Eye (tissue), 1 donor: ENCODE measurements around the gene PRR22.

Source experiments
- DNase-seq: peaks from one replicate; pipeline ENCODE4 v3.0.0-alpha.2; 2015

Gene PRR22

GRCh38 chr19:5811117-5811516, 26.6 kb upstream of the PRR22 start:
- no peak for DNase-seq

DNA sequence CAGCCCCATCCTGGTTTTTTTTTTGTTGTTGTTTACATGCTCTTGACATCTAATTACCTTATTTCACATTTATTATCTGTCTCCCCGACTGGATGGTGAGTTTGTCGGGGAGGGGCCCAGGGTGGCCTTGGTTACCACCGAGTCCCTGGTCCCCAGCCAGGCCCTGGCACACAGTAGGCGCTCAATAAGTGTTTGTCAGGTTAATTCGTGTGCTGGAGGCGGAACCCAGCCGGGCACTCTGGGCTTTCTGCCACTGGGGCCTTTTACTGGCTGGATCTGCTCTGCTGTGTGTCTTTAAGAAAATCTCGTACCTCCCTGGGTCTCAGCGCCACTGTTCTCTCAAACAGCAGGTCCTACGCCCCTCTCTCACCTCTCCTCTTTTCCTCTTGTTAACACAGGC, 24.9 kb upstream of the PRR22 start:
- DNase-seq: no peak

- DNase-seq: no peak
These were observed 24.5 kb upstream of the PRR22 start for GRCh38 chr19:5809053-5809452.

GRCh38 chr19:5808120-5808816, 23.7 kb upstream of the PRR22 start:
- DNase-seq: no peak

DNA sequence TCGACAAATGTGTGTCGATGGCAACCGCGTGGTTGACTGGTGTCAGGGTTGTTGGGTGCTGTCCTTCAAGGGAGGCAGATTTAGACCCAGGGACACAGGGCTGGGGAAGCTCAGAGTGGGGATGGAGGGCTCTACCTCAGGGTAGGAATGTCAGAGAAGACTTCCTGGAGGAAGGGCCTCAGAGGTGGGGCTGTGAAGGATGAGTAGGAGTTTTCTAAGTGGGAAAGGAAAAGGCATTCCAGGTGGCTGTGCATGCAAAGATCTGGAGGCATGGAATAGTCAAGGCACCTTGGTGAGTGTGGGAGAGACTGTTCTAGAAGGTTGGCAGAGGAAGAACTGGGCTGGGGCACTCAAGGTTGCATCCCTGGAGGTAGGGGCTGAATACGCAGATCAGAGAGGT, 22.4 kb upstream of the PRR22 start:
- DNase-seq: no peak

DNA sequence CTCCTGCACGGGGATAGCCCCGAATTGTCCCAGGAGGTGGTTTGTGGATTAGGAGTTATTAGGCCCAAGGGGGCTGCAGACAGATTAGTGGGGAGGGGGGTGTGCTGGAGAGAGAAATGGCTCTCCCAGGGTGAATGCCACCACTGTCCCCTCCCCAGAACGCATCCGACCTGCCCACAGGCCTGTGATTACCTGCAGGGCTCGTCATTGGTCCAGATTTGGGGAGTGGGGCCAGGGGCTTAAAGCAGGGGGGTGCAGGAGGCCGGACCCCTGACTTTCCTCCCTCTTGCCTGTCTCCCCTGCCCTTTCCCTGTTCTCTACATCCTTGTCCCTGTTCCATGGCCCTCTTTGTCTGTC, 21.6 kb upstream of the PRR22 start:
- no peak for DNase-seq

GRCh38 chr19:5805462-5806132, 21.1 kb upstream of the PRR22 start:
- peak; percentile 90 for DNase-seq

- peak; percentile 39 for DNase-seq
These were observed 20.2 kb upstream of the PRR22 start, which contains the start of gene NRTN for GRCh38 chr19:5804516-5805461. Gene NRTN, plus strand, starts transcription at chr19:5805067. Its CDS starts 19,099 bp downstream, at chr19:5824166.

DNA sequence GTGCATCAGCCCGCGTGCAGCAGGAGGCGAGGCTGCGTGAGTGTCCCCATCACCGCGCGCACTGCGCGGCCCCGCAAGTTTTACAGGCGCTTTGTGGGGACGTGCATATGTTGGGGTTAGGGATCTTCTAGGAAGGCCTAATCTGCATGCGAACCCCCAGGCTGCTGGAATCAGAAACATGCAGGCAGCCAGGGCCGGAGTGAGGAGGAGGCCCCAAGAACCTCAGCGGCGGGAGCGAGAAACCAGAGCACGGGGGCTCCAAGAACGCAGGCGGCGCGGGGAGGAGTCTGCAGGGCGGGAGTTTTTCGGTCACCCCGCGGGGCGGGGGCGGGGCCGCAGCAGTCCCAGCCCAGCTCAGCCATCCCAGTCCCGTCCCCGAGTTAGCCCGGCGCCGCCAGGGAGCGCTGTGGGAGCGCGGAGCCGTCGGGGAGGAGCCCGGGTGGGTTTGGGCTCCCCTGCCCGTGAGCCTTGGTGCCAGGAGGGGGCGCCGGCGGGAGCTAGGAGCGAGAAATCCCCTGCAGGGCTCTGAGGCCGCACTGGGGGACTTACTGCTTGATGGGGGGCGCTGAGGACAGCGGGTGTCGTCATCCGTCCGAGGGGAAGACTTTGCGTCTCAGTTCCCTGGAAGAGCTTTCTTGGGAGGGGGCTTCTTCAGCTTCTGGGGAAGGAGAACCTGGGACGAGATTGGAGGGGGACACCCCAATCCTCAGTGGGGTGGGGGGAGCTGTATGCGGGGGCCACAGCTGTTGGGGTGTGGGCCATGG, 19.4 kb upstream of the PRR22 start:
- DNase-seq: peak; percentile 97

DNA sequence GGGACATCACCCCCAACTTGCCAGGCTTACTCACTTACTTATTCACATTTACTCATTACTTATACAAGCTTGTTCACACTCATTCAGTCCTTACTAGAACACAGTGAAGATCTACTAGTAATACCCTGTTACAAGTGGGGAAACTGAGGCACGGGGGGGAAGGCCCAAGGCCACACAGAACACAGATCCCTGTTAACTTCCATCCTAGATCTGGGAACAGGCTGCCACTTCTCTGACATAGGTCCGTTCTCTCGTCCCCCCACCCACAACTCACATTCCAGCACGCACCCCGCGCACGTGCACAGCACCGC, 18.9 kb upstream of the PRR22 start:
- no peak for DNase-seq

DNA sequence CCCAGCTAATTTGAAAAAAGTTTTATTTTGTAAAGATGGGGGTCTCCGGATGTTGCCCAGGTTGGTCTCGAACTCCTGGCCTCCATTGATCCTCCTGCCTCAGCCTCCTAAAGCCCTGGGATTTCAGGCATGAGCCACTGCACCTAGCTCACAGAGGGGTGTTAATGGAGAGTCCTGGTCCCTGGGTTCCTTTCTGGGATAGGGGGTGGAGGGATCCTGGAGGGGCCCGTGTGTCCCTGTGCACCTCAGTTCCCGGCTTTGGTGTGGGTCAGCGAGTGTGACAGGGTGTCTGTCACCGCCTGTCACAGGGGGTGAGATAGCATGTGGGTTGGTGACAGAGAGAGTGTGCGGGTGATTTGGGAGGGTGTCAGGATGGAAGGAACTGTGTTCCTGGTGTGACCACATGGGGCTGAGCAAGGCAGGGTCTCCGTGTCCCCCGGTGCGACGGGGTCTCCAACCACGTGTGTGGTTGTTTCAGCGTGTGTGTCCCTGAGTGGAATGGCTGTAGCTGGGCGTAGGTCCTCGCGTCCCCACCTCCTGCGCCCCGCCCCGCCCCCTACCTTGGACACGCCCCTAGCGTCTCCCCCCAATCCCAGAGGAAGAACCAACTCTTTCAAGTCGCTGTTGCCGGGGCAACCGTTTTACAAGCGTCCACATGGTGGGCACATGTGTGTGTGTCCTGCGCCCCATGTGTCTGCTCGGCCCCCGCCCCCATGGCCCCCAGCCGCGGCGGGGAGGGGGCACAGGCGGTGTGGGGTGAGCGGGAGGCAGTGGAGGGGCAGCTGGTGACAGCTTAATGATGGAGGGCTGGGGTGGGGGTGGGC, 17.5 kb upstream of the PRR22 start:
- DNase-seq: peak; percentile 92

DNA sequence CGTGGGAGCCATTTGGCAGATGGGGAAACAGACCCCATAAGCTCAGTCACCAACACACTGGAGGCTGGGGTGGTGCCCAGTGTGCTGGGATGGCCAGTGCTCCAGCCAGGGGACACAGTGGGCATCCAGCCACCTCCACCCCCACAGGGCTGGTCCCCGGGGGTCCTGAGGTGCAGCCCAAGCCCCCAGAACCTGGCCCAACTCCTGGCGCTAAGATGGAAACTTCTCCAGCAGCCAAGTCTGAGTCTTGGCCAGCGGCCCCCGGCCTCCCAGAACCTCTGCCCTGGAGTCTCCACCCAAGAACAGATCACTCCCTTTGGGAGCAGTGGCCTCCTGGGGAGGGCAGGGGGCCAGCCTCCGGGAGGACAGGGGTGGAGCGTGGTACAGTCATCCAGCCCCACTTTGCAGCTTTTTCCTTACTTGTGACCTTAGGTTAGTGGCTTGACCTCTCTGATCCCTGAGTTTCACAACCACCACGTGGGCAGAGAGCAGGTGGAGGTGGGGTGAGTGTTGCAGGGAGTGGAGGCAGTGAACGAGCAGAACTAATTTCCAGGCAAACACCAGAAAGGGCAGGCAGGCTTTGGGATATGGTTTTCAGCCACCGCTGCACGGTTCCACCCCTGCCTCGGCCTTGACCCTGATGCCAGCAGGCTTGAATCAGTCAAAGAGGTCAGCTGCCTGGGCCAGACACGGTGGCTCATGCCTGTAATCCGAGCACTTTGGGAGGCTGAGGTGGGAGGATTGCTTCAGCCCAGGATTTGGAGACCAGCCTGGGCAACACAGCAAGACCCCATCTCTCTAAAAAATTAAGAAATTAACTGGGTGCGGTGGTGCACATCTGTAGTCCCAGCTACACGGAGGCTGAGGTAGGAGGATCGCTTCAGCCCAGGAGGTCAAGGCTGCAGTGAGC, 16.1 kb upstream of the PRR22 start:
- no peak for DNase-seq

DNA sequence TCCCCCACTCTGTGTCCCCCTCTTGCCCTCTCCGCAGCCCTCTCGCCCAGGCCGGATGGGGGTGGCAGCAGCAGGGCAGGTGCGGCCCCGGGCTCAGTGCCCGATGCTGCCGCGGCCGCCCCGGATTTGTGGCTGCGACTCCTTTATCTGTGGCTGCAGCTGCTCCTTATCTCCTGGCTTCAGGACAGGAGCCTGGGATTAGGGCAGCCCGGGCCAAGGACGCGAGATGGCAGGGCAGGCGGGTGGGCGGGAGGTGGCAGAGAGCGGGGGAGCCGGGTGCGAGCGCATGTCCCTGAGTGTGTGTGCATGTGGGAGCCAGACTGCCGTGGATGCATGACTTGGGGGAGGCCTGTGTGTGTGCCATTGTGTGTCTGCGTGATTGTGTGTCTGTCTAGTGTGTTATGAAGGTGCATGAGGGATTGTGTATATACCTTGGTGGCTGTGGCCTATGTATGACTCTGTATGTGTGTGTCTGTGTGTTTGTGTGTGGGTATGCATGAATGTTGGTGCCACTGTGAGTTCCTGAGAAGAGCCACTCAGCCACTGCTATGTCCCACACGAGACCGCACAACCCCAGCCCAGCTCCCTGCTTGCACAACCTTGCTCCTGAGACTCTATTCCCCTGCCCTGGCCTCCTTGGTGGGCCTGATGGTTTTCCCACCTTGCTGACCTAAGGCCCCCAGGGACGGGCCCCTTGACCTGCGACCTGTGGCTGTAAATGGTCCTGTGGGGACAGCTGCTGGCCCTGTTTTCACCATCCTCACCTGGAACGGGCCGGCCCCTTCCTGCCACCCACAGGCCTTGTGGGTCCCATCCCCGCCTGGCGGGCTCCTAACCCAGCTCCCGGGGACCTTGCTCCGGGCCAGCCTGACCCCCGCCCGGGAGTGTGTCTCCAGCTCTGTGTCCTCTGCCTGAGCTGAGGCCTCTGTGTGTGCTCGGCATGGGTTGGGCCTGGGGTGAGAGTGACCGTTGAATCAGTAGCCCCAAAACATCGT, 15.0 kb upstream of the PRR22 start:
- DNase-seq: no peak

- DNase-seq: no peak
These were observed 13.7 kb upstream of the PRR22 start for GRCh38 chr19:5798244-5798643.

DNA sequence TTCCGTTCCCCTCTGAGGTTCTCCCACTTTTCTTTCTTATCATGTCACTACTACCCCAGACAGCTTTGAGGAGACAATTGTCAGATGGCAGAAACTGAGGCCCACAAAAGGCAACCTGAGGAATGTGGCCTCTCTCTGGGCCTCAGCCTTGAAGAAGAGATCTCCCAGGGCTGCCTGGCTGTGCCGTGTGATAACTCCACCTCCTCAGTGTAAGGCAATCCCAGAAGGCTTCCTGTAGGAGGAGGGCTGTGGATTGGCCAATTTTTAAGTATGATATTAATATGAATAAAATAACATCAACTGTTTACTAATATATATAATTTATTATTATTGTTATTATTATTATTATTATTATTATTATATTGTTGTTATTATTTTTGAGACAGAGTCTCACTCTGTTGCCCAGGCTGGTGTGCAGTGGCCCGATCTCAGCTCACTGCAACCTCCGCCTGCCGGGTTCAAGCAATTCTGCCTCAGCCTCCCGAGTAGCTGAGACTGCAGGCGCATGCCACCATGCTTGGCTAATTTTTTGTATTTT, 10.9 kb upstream of the PRR22 start:
- no peak for DNase-seq

- DNase-seq: no peak
These were observed 8.6 kb upstream of the PRR22 start for GRCh38 chr19:5793188-5793587.

DNA sequence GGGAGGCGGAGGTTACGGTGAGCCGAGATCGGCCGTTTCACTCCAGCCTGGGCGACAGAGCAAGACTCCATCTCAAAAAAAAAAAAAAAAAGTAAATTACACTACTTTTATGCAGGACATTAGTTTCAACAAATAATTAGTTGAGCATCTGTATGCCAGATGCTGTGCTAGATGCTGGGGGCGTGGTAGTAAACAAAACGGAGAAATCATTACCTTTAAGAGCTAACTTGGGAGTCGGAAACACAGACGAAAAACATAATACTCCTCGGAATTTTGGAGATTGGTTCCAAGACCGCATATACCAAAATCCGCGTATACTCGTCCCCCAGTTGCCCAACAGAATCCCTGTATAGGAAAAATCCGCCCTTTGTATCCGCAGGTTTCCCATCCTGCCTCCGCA, 7.7 kb upstream of the PRR22 start:
- DNase-seq: no peak

DNA sequence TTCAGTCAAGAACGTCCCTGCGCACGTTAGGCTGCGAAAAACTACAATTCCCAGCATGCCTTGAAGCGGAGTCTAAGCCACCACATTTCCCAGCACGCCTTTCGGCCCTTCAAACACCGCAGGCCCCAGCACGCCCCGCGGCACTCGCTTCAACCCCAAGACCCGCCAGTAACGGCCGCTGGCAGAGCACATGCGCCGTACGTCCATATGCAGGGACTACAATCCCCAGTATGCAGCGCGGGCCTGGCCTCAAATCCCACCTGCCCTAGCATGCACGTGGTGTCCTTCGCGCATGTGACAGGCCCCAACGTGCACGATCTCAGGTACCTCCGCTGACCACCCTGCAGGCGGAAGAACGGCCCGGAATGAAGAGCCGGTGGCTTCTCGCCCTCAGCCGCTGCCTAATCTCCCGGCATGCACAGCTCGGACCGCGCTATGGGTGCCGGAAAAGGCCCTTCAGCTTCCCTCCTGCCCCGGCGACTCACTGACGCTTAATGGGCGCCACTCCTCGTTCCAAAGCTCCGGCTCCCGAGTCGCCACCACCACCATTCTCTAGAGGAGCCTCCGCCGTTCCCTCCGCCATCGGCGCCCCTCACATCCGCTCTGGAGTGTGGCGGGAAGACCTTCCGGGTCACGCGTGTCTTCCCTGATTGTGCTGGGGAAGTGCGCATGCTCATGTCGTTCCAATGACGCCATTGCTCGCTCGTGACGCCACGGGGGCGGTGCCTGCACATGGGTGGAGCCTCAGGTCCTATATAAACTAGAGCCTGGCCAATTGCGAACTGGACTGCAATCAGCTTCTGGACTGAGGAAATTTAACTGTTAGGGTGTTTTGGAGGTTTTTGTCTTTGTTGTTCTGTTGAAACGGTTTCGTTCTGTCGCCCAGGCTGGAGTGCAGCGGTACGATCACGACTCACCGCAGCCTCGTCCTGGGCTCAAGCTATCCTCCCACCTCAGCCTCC, 6.3 kb upstream of the PRR22 start, which contains the start of gene DUS3L:
DUS3L (minus strand) TSS at position 605 of the 962 bp plus-strand sequence; CDS start at position 583, 22 bp downstream.
- peak; percentile 99 for DNase-seq
